ACC112 (cell line): Measurements from ENCODE around the gene MACF1.

Experiments
- H2AFZ ChIP-seq: fragments of 200-600 bp; sonication (generic); one replicate; pipeline ENCODE4 v1.6.0; 2017; ENCODE audit warnings: antibody characterized with exemption, low read length; ENCODE audit not compliant: unreplicated experiment
- H3K27ac ChIP-seq: fragments of 200-600 bp; sonication (generic); 2 replicates; pipeline ENCODE4 v1.5.1; 2014; ENCODE audit warnings: low read depth, mild to moderate bottlenecking, antibody characterized with exemption, low read length, moderate library complexity
- H3K27me3 ChIP-seq: fragments of 200-600 bp; sonication (generic); 2 replicates; pipeline ENCODE4 v1.6.1; 2014; ENCODE audit warnings: mild to moderate bottlenecking, antibody characterized with exemption, low read length, moderate library complexity, mixed read lengths; ENCODE audit not compliant: insufficient read depth
- H3K36me3 ChIP-seq: fragments of 200-600 bp; sonication (generic); 2 replicates; pipeline ENCODE4 v1.6.1; 2016; ENCODE audit warnings: mild to moderate bottlenecking, antibody characterized with exemption, low read length, moderate library complexity, mixed read lengths; ENCODE audit not compliant: insufficient read depth
- H3K4me1 ChIP-seq: fragments of 200-600 bp; sonication (generic); one replicate; pipeline ENCODE4 v1.6.1; 2016; ENCODE audit warnings: low read length, mixed read lengths; ENCODE audit not compliant: insufficient read depth, unreplicated experiment, control insufficient read depth
- H3K4me3 ChIP-seq: fragments of 200-600 bp; sonication (generic); 2 replicates; pipeline ENCODE4 v1.5.1; 2014; ENCODE audit warnings: mild to moderate bottlenecking, low read depth, low read length
- H3K79me2 ChIP-seq: fragments of 200-600 bp; sonication (generic); one replicate; pipeline ENCODE4 v1.6.0; 2016; ENCODE audit warnings: low read length; ENCODE audit not compliant: control insufficient read depth, unreplicated experiment, insufficient read depth

MACF1 gene

DNA sequence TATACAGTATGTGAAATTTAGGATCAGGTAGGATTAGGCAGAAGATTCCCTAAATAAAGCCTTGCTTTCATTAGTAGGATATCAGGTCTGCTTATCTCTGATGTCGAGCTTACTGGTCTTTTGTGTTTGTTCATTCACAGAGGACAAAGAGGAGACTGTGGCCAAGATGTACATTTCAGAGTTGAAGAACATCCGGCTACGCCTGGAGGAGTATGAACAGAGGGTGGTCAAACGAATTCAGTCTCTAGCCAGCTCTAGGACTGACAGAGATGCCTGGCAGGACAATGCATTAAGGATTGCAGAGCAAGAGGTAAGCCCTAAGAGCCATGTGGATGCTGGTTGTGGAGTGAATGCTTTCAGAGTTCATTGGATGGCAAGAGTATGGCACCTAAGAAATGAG lies 106.2 kb downstream of the MACF1 start:
- Histone ChIP-seq H3K27me3 (no peaks in the 10 kb centered on the region), H3K4me1 (no peaks in the 10 kb centered on the region), H2AFZ (no peak overlapping the region), H3K79me2 (no peaks in the 10 kb centered on the region), H3K36me3 (peaks cover 26% of the 10 kb centered on the region), H3K27ac (no peak overlapping the region), H3K4me3 (no peak overlapping the region)

DNA sequence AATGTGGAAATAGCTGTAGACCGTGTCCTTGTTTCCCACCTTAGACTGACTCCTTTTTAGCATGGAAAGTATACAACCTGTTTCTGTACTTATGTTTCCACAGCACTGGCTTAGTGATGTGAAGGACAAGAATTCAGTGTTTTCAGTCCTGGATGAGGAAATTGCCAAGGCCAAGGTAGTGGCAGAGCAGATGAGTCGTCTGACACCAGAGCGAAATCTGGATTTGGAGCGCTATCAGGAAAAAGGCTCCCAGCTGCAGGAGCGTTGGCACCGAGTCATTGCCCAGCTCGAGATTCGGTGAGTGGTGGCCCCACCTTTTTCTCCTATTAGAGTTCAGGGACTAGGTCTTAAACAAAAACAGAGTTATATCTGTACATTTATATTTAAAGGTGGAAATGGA lies 112.6 kb downstream of the MACF1 start:
- Histone ChIP-seq H3K27ac (no peak overlapping the region), H3K79me2 (no peaks in the 10 kb centered on the region), H2AFZ (no peak overlapping the region), H3K36me3 (peaks cover 40% of the 10 kb centered on the region), H3K4me3 (no peak overlapping the region), H3K4me1 (no peaks in the 10 kb centered on the region), H3K27me3 (no peaks in the 10 kb centered on the region)

DNA sequence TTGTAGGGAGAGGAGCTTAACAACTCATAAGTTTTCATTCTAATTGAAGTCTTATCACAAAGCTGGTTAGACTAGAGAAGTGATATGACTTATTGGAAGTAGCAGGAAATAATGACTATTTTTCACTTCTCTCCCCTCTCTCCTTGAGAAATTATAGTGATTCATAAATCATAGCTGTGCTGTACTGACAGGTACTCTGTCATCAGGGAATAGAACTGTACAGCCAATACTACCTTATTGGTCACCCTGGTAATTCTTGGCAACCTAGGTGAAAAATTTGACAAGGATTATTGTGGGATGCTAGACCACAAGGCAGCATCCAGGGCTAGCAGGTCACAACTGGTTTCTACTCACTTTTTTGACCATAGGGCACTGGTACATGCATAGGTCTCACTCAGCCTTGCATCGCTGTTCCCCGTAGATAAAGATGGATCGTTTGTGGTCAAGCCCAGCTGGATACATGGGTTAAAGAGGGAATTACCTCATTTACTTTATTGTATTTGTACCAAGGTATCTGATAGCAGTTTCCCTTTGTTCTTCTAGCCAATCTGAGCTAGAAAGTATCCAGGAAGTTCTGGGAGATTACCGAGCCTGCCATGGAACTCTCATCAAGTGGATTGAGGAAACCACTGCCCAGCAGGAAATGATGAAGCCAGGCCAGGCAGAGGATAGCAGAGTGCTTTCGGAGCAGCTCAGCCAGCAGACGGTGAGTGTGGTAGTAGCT lies 113.6 kb downstream of the MACF1 start:
- Histone ChIP-seq H3K36me3 (peaks cover 49% of the 10 kb centered on the region), H3K4me3 (no peak overlapping the region), H2AFZ (no peak overlapping the region), H3K79me2 (no peaks in the 10 kb centered on the region), H3K27ac (no peak overlapping the region), H3K4me1 (no peaks in the 10 kb centered on the region), H3K27me3 (no peaks in the 10 kb centered on the region)

GRCh38 chr1:39321979-39322378 lies 117.5 kb downstream of the MACF1 start:
- Histone ChIP-seq H3K36me3 (peaks cover 60% of the 10 kb centered on the region), H3K79me2 (no peaks in the 10 kb centered on the region)

DNA sequence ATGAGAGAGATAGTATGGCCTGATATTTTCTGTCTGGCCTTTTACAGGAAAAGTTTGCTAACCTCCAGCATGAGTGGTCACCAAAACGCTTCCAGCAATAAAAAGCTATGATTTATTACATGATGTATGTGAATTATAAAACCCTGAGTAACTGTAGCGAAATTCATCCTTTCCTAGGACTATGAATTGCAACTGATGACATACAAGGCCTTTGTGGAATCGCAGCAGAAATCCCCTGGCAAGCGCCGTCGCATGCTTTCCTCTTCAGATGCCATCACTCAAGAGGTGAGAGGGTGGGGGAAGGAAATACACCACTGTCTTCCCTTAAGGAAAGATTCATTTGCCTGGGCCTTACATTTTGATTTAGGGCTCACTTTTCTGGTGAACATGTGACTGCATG lies 117.9 kb downstream of the MACF1 start:
- no peak overlapping the region for H3K27ac ChIP-seq
- no peaks in the 10 kb centered on the region for H3K27me3 ChIP-seq
- H3K79me2 ChIP-seq, result no peaks in the 10 kb centered on the region
- peaks cover 63% of the 10 kb centered on the region for H3K36me3 ChIP-seq
- H2AFZ ChIP-seq, result no peak overlapping the region
- H3K4me3 ChIP-seq, result no peak overlapping the region
- no peaks in the 10 kb centered on the region for H3K4me1 ChIP-seq

More at GRCh38 chr1:39321979-39322378, 117.5 kb downstream of the MACF1 start:
- H3K27me3 ChIP-seq, result no peaks in the 10 kb centered on the region
- no peak overlapping the region for H2AFZ ChIP-seq
- no peak overlapping the region for H3K27ac ChIP-seq
- no peak overlapping the region for H3K4me3 ChIP-seq
- H3K4me1 ChIP-seq, result no peaks in the 10 kb centered on the region

- Histone ChIP-seq H3K4me1 (no peaks in the 10 kb centered on the region), H3K36me3 (peaks cover 53% of the 10 kb centered on the region), H3K4me3 (no peak overlapping the region)
Observed at GRCh38 chr1:39324888-39325287, 120.4 kb downstream of the MACF1 start.

DNA sequence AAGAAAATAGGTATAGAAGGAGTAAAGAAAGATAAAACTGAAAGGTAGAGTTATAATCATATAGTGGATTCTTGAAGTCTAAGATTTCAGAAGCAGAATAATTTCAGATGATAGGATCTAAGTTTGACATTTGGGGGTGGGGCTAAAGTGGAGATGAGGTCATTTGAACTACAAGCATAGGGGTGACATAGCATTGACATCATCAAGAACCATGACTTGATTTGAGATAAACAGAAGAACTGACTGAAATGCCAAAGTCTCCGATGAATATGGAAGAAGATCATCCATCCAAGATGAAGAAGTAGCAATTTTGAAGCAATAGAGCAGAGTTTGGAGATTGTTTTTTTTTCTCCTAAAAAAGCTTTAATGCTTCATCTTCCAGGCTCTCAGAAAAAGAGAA lies 122.3 kb downstream of the MACF1 start:
- Histone ChIP-seq H3K36me3 (peaks cover 49% of the 10 kb centered on the region), H3K27ac (no peak overlapping the region), H3K27me3 (no peaks in the 10 kb centered on the region), H3K4me1 (no peaks in the 10 kb centered on the region), H3K79me2 (no peaks in the 10 kb centered on the region), H3K4me3 (no peak overlapping the region), H2AFZ (no peak overlapping the region)

More at GRCh38 chr1:39324888-39325287, 120.4 kb downstream of the MACF1 start:
- Histone ChIP-seq H3K27ac (no peak overlapping the region), H2AFZ (no peak overlapping the region), H3K27me3 (no peaks in the 10 kb centered on the region), H3K79me2 (no peaks in the 10 kb centered on the region)

- Histone ChIP-seq H3K4me3 (no peak overlapping the region), H3K27ac (no peak overlapping the region), H3K36me3 (peaks cover 50% of the 10 kb centered on the region), H2AFZ (no peak overlapping the region), H3K4me1 (no peaks in the 10 kb centered on the region), H3K79me2 (no peaks in the 10 kb centered on the region), H3K27me3 (no peaks in the 10 kb centered on the region)
Observed at GRCh38 chr1:39328095-39328494, 123.6 kb downstream of the MACF1 start.

- H3K27me3 ChIP-seq, result no peaks in the 10 kb centered on the region
- H3K4me3 ChIP-seq, result no peak overlapping the region
- no peak overlapping the region for H3K27ac ChIP-seq
- peaks cover 48% of the 10 kb centered on the region for H3K36me3 ChIP-seq
- H3K79me2 ChIP-seq, result no peaks in the 10 kb centered on the region
- no peaks in the 10 kb centered on the region for H3K4me1 ChIP-seq
- H2AFZ ChIP-seq, result no peak overlapping the region
Observed at GRCh38 chr1:39328586-39329121, 124.2 kb downstream of the MACF1 start.

- Histone ChIP-seq H3K79me2 (no peaks in the 10 kb centered on the region), H3K36me3 (peaks cover 29% of the 10 kb centered on the region), H3K27me3 (no peaks in the 10 kb centered on the region), H3K27ac (no peak overlapping the region), H3K4me1 (no peaks in the 10 kb centered on the region), H3K4me3 (no peak overlapping the region), H2AFZ (no peak overlapping the region)
Observed at GRCh38 chr1:39331647-39332046, 127.2 kb downstream of the MACF1 start.

DNA sequence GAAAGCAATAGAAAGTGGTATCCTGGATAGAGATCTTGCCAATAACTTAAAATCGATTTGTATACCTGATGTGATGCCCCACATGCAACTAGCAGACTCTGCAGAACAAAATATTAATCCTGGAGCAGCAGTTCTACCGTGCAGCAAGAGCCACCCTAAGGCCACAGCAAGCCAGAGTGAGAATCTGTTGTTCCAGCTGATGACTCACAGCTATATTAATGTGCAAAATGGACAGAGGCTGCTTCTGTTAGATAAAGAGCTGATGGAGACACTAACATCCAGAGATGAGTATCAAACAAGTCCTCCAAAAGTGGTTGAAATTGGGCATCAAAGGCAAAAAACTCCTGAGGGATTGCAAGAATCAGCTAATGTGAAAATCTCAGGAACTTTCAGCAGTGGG lies 127.8 kb downstream of the MACF1 start:
- H3K4me3 ChIP-seq, result no peak overlapping the region
- H3K27ac ChIP-seq, result no peak overlapping the region
- no peak overlapping the region for H2AFZ ChIP-seq
- no peaks in the 10 kb centered on the region for H3K27me3 ChIP-seq
- peaks cover 24% of the 10 kb centered on the region for H3K36me3 ChIP-seq
- H3K4me1 ChIP-seq, result no peaks in the 10 kb centered on the region
- no peaks in the 10 kb centered on the region for H3K79me2 ChIP-seq
